GM10847 (cell line): ENCODE measurements around the gene PDRG1.

Experiments used
- POLR2A ChIP-seq: IDR thresholded peaks from 2 replicates; pipeline ENCODE4 v1.6.1; 2011; ENCODE audit not compliant: insufficient read length; ENCODE audit errors: extremely low read depth

PDRG1 gene

DNA sequence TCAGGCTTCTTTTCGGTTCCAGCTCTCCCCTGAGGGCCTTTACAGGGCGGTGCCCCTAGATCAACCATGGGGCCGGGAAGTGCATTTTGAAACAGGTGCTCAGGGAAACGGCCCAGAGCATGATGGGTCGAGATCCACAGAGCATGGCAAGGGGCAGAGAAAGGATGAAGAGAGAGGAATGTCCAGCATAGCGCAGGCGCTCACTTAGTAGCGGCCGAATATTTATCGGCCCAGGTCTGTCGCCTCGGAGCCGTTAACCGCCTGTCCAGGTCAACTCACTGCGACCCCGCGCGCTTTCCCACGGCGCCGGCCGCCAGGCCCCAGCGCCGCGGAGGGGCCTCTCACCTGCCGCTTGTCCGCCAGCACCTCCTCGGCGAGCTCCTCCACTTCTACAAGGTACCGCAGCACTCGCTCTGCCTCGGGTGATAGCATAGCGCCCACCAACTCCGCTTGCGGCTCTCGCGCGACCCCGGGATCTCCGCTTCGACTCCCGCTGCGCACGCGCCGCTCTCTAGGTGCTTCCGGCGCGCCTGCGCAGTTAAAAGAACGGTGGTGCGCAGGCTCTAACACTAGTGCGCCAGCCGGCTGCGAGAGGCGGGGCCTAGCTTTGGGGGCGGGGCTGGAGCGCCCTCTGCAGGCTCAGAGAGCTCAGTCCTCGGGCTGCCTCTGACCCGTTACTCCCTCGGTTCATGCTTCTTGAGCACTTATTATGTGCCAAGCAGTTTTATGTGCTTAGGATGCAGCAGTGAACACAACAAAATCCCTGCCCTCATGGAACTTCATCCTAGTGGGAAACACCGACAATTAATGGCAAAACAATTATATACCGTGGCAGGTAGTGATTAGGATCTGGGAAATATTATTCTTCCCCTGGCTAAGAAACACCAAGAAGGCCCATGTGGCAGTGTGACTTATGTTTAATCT lies at the start of gene PDRG1:
TSS of gene PDRG1 (minus strand) at position 517 of the 924 bp plus-strand sequence. CDS start at position 432, 85 bp downstream.
- peak; percentile 81 for TF ChIP-seq POLR2A

DNA sequence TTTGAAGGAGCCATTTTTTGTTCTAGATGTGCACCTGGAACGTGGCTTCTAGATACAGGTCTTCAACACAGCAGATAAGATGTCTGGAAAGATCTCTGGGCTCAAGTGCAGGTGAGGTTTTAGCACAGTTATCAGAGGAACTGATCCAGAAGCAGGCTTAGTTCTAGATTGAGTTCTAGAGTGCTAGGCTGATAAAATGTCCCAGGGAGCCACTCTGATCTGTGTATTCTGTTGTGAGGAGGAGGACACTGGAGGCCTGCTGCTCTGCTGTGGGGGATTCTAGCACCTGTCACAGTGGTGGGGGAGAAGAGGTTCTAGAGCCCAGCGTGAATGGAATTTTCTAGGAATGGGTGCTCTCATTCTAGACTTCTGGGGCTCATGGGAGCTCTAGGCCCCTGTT lies 46.4 kb upstream of the PDRG1 start:
- no peak for TF ChIP-seq POLR2A

DNA sequence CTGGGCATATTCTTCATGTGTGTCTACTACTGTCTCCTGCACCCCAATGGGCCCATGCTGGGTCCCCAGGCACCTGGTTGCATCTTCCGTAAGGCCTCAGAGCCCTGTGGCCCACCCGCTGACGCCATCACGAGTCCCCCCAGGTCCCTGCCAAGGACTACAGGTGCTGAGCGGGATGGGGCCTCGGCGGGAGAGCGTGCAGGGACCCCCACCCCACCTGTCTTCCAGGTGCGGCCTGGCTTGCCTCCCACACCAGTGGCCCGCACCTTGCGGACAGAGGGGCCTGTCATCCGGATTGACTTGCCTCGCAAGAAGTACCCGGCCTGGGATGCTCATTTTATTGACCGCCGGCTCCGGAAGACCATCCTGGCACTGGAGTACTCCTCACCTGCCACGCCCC lies 45.1 kb upstream of the PDRG1 start:
- no peak for TF ChIP-seq POLR2A

GRCh38 chr20:31992086-31992485 lies 40.2 kb upstream of the PDRG1 start:
- no peak for TF ChIP-seq POLR2A

- no peak for TF ChIP-seq POLR2A
Observed at GRCh38 chr20:31991339-31991705, 39.5 kb upstream of the PDRG1 start.

DNA sequence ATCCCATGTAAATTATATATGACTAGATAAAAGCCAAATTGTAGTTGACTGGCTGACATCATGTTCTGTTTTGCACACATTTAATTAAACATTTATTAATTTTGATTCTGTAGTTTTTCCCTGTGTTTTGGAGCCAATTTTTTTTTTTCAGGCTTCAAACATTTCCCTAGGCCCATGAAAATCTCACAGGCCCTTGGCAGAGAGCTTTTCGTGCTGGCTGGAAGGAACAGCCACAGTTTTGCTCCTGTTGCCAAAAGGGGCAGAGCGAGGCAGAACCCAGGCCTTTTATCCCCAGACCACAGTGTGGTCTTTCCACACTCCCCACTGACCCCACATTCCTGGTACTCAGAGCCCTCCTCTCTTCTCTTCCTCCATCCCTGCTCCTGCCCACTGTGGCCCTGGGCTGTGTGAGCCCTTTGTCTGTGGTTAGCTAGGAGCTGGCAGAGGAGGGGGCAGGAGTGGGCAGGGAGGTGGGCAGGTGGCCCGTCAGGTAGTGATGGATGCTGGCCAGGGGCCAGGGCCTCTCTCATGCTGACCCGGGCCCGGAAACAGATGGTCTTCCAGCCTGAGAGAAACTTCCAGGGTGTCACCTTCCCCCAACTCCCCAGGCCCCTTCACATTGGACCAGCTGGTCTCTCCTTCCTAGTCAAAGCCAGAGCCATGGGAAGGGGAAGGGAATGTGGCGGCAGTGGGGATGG lies 38.9 kb upstream of the PDRG1 start:
- TF ChIP-seq POLR2A, result no peak

DNA sequence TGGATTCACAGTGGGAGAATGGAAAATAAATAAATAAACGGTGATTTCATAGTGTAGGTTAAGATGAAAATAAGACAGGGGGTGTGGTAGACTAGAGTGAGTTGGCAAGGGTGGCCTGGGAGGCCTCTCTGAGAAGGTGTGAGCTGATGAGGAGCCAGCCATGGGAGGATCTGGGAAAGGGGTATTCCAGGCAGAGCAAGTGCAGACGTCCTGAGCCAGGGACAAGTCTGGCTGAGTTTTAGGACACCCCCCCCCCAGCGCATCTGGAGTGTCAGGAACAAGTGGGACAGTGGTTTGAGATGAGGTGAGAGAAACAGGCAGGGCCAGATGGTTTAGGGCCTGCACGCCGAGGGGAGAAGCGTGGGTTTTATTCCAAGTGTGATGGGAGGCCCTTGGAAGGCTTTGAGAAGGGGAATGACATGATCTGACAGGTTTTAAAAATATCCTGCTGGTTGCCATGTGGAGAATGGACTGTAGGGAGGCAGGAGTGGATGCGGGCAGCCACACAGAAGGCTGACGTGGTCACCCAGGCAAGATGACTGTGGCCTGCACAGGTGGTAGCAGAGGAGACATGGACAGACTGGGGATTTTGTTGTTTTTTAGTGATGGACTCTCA lies 37.3 kb upstream of the PDRG1 start:
- no peak for TF ChIP-seq POLR2A

GRCh38 chr20:31988430-31989015 lies 36.7 kb upstream of the PDRG1 start:
- TF ChIP-seq POLR2A, result no peak

DNA sequence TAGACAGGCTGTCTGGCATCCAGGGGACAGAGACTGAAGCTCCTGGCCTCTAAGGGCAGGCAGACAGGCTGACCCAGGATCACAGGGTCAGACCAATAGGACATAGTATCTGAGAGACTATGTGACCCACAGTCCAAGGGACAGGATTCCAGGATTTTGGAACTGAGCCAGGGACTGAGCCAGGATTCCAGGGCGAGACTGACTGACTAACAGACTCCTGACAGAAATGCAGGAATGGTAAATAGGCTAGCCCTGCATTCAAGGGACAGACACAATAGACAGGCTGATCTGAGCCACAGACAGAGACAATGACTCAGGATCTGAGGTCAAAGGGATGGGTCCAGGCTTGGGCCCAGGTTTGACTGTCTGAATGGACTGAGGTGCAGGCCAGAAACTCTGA lies 35.9 kb upstream of the PDRG1 start:
- TF ChIP-seq POLR2A, result no peak

- no peak for TF ChIP-seq POLR2A
Observed at GRCh38 chr20:31984981-31985471, 33.2 kb upstream of the PDRG1 start.

DNA sequence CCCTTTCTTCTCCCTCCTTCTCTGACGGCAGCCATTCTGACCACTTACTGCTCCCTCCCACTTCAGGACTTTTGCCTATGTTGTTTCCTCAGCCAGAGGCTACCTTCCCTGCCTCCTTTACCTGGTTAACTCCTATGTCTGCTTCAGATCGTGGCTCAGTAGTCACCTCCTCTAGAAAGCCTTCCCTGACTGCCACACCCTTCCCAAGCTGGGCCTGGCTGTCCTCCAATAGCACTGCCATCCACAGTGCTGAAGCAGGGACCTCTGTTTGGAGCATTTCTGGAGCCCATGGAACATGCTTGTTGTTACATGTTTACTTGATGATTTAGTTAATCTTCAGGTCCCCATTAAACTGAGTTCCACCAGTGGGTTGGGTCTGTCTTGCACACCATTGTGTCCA lies 29.9 kb upstream of the PDRG1 start:
- no peak for TF ChIP-seq POLR2A

- no peak for TF ChIP-seq POLR2A
Observed at GRCh38 chr20:31979713-31980426, 28.0 kb upstream of the PDRG1 start.

DNA sequence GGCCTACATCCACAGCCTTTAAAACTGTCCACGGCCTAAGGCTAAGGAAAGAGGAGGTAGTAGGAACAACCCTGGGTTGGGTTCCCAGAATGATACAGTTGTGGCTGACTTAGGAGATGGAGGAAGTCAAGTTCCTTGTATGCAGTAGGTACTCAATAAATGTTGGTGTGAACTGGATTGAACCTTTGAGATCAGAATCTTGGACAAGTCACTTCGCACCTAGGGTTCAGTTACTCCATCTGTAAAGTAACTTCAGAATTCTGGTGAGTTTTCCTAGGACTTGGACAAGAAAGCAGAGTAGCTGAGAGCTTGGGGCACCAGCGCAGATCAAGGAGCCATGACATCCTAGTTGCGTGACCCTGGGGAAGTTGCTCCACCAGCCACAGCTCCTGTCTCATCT lies 25.2 kb upstream of the PDRG1 start:
- TF ChIP-seq POLR2A, result no peak

DNA sequence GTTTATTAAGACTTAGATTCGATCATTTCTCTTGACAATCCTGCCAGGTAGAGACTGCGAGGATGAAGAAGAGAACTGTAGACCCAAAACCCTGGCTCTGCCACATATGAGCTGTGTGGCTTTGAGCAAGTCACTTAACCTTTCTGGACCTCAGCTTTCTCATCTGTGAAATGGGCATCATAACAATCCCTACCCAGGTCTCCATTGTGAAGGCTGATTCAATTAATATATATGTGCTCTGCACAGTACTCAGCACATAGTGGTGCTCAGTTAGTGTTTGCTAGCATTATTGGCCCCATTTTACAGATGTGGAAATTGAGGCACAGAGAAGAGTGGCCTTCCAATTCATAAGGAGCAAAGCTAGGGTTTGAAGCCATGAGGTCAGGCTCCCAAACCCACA lies 24.0 kb upstream of the PDRG1 start:
- no peak for TF ChIP-seq POLR2A
